ENCODE data around the gene PITRM1. TPM values are rescaled to one million over a fixed set of nuclear protein-coding genes. Genes with fewer than 3 reads are reported as not detected.

The PITRM1 gene
- total RNA-seq, 4 donors from 2014 or later, result 45.5 to 62.8 (median 52.2) TPM

DNA sequence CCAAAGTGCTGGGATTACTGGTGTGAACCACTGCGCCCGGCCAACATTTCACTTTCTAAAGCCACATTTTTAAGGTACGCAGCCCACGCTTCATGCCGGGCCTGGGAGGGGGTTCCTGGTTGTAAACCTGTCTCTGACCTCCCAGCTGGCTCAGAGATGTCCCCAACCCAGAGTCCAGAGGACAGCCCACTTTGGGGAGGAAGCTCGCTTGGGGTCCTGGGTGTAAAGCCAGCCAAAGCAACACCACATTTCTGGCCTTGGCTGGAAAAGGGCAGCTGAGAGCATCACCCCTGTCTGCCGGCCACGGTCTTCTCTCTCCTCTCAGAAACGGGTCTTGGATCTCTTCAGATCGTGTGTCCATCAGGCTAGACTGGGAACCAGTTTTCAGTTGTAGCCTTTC lies 23.9 kb upstream of the PITRM1 start:
- intact Hi-C loops (cut with DNase I; ENCODE audit: low total_unique reads), result loop anchor here (10.0 kb wide), 1 partner anchor 1578 kb away; no protein-coding TSS in a partner anchor
- WGBS, 2 donors, result 88 to 93% methylated on average over 10 of the region's 10 CpGs

DNA sequence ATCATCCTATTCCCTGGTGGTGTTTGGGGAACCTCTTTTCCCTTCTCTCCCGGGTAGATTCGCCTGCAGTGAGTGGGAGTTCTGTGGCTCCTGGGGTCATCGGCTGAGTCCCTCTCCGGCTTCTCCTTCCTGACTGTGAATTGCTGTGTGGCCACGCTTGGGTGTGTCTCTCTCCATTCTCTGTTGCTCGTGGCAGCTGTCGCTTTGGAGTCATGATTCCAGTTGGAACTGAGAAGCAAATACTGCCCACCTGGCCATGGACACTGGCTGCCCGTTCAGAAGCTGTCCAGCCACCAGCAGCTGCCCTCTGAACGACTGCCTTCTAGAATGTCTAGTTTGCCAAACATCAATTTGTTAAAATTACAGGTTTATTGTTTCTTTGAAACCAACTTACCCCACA lies 23.1 kb upstream of the PITRM1 start:
- intact Hi-C loops (cut with DNase I; ENCODE audit: low total_unique reads), result loop anchor here (10.0 kb wide), 1 partner anchor 1579 kb away; no protein-coding TSS in a partner anchor
- TF ChIP-seq POLR2A (IDR thresholded peaks at IDR 0.05), result no peak
- TF ChIP-seq, protein P1, sequence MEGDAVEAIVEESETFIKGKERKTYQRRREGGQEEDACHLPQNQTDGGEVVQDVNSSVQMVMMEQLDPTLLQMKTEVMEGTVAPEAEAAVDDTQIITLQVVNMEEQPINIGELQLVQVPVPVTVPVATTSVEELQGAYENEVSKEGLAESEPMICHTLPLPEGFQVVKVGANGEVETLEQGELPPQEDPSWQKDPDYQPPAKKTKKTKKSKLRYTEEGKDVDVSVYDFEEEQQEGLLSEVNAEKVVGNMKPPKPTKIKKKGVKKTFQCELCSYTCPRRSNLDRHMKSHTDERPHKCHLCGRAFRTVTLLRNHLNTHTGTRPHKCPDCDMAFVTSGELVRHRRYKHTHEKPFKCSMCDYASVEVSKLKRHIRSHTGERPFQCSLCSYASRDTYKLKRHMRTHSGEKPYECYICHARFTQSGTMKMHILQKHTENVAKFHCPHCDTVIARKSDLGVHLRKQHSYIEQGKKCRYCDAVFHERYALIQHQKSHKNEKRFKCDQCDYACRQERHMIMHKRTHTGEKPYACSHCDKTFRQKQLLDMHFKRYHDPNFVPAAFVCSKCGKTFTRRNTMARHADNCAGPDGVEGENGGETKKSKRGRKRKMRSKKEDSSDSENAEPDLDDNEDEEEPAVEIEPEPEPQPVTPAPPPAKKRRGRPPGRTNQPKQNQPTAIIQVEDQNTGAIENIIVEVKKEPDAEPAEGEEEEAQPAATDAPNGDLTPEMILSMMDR (IDR thresholded peaks at IDR 0.05), result no peak
- no peak for DNase-seq (ENCODE audit: low spot score in 2 of 2)
- no peak overlapping the region for H3K4me3 ChIP-seq (ENCODE audit: low read depth, poor library complexity, severe bottlenecking)
- WGBS, 2 donors, result 87% methylated on average over 9 of the region's 9 CpGs

More for the DNA sequence above, 23.9 kb upstream of the PITRM1 start:
- DNase-seq (ENCODE audit: low spot score in 2 of 2), result no peak
- TF ChIP-seq, protein P1 (IDR thresholded peaks at IDR 0.05), result no peak
- TF ChIP-seq POLR2A (IDR thresholded peaks at IDR 0.05), result no peak
- H3K4me3 ChIP-seq (ENCODE audit: low read depth, poor library complexity, severe bottlenecking), result no peak overlapping the region

- DNase-seq (ENCODE audit: low spot score in 2 of 2), result no peak
These were observed 22.7 kb upstream of the PITRM1 start for GRCh38 chr10:3195286-3195685.

GRCh38 chr10:3194871-3195270 lies 22.3 kb upstream of the PITRM1 start:
- H3K4me3 ChIP-seq (ENCODE audit: low read depth, poor library complexity, severe bottlenecking), result no peak overlapping the region
- no peak for DNase-seq (ENCODE audit: low spot score in 2 of 2)
- 90 to 95% methylated on average over 4 of the region's 4 CpGs for WGBS, 2 donors
- no peak for TF ChIP-seq POLR2A (IDR thresholded peaks at IDR 0.05)
- TF ChIP-seq, protein P1 (IDR thresholded peaks at IDR 0.05), result no peak
- intact Hi-C loops (cut with DNase I; ENCODE audit: low total_unique reads), result loop anchor here (10.0 kb wide), 1 partner anchor 1580 kb away; no protein-coding TSS in a partner anchor

More at GRCh38 chr10:3195286-3195685, 22.7 kb upstream of the PITRM1 start:
- TF ChIP-seq POLR2A (IDR thresholded peaks at IDR 0.05), result no peak
- TF ChIP-seq, protein P1 (IDR thresholded peaks at IDR 0.05), result no peak
- H3K4me3 ChIP-seq (ENCODE audit: low read depth, poor library complexity, severe bottlenecking), result no peak overlapping the region
- WGBS, 2 donors, result 88 to 89% methylated on average over 11 of the region's 11 CpGs
- intact Hi-C loops (cut with DNase I; ENCODE audit: low total_unique reads), result loop anchor here (10.0 kb wide), 1 partner anchor 1580 kb away; no protein-coding TSS in a partner anchor

DNA sequence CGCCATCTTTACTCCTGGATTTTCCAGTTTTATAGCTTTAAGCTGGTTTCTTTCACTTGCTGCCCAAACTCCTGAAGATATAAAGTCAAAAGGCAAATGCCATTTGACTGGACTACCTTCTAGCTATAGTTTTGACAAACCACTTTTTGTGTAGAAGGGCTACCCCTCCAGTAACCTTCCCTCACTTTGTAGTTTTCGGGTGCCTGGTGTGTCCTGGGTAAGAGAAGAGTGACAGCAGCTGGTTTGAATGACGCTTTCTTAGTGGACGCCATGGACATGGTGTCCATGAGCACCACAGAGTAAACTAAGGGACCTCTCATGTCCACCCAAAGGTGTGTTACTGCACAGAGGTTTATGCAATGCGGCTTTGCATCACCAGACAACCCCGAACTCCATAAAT lies 21.2 kb upstream of the PITRM1 start:
- DNase-seq (ENCODE audit: low spot score in 2 of 2), result peak in 1 of 2 donors; percentile 49
- intact Hi-C loops (cut with DNase I; ENCODE audit: low total_unique reads), result loop anchor here (10.0 kb wide), 1 partner anchor 1581 kb away; no protein-coding TSS in a partner anchor
- H3K4me3 ChIP-seq (ENCODE audit: low read depth, poor library complexity, severe bottlenecking), result no peak overlapping the region
- WGBS, 2 donors, result 93 to 99% methylated on average over 6 of the region's 6 CpGs
- TF ChIP-seq POLR2A (IDR thresholded peaks at IDR 0.05), result no peak
- TF ChIP-seq, protein P1 (IDR thresholded peaks at IDR 0.05), result no peak

Measured in lower leg skin (tissue), 4 donors.